Upper lobe of left lung (tissue), 6 donors: Measurements from ENCODE around the gene MISP. TPM values are rescaled to one million over a fixed set of nuclear protein-coding genes. Genes with fewer than 3 reads are reported as not detected.
A peak's percentile ranks its signal among the peaks of the same experiment; 100 is the strongest.

Experiments used
- ATAC-seq, 2 donors: fragments of 200-7000 bp; cut with Tn5 transposase; one replicate each; pipeline ENCODE4 v1.9.1; 2022; ENCODE audit warnings: mild to moderate bottlenecking in 2 of 2, moderate library complexity in 2 of 2; ENCODE audit not compliant: low FRiP score in 2 of 2
- DNase-seq, 2 donors: peaks; one replicate each; pipeline ENCODE4 v3.0.0-alpha.2; 2019 to 2020
- H3K27ac ChIP-seq, 4 donors: fragments of 200-600 bp; sonication (generic); one replicate each; pipeline ENCODE4 v1.5.1; 2016 to 2019
- H3K27me3 ChIP-seq, 4 donors: fragments of 200-600 bp; sonication (generic); one replicate each; pipeline ENCODE4 v1.5.1; 2017 to 2019
- H3K36me3 ChIP-seq, 4 donors: fragments of 200-600 bp; sonication (generic); one replicate each; pipeline ENCODE4 v1.5.1; 2016 to 2019
- H3K4me1 ChIP-seq, 4 donors: fragments of 200-600 bp; sonication (generic); one replicate each; pipeline ENCODE4 v1.5.1; 2018 to 2019
- H3K4me3 ChIP-seq, 4 donors: fragments of 200-600 bp; sonication (generic); one replicate each; pipeline ENCODE4 v1.5.1; 2017 to 2019; ENCODE audit warnings: mild to moderate bottlenecking in 2 of 4, moderate library complexity in 1 of 4
- H3K9me3 ChIP-seq, 4 donors: fragments of 200-600 bp; sonication (generic); one replicate each; pipeline ENCODE4 v1.5.1; 2018 to 2019
- EP300 ChIP-seq, 4 donors: sonication (generic); formaldehyde crosslinking; IDR thresholded peaks; one replicate each; pipeline ENCODE4 v1.5.1; 2017; ENCODE audit warnings: antibody characterized with exemption in 4 of 4, control low read depth in 2 of 4
- POLR2A ChIP-seq, 4 donors: fragments of 450-650 bp; IDR thresholded peaks; one replicate each; pipeline ENCODE4 v1.5.1; 2016 to 2017; ENCODE audit warnings: antibody characterized with exemption in 4 of 4, mild to moderate bottlenecking in 2 of 4
- POLR2AphosphoS5 ChIP-seq, 2 donors: sonication (generic); formaldehyde crosslinking; IDR thresholded peaks; one replicate each; pipeline ENCODE4 v1.5.1; 2017; ENCODE audit warnings: antibody characterized with exemption in 2 of 2
- WGBS, 2 donors: methylation state at CpG; one replicate each; pipeline ENCODE4 v1.1.5; 2017 to 2018; 5-methylcytosine and 5-hydroxymethylcytosine counted together
- total RNA-seq, 6 donors: library from RNA; depleted of rRNA in 4 of 6; stranded (reverse); fragments of >200 nt in 4 of 6; gene quantifications; one replicate each; pipeline versions ENCODE4 v1.1.0 to v1.2.1, GENCODE V29; 2016 to 2021
- TF ChIP-seq, protein P1 (sequence below), 6 experiments: fragments of 450-650 bp in 4 of 6; fragments of 200-600 bp in 2 of 6; sonication (generic) in 2 of 6; IDR thresholded peaks; one replicate each; pipeline ENCODE4 v1.5.1; 2016 to 2019; ENCODE audit warnings: antibody characterized with exemption in 6 of 6
- donor health status: DM: no; HTN: no; CAD: no; lungs with moderate emphysema.
- donor health status: DM: no; HTN: yes; CAD: no; lungs with severe emphysema.

The MISP gene
- total RNA-seq, 6 donors from 2014 or later = 22.5 to 51.5 (median 37.5) TPM

DNA sequence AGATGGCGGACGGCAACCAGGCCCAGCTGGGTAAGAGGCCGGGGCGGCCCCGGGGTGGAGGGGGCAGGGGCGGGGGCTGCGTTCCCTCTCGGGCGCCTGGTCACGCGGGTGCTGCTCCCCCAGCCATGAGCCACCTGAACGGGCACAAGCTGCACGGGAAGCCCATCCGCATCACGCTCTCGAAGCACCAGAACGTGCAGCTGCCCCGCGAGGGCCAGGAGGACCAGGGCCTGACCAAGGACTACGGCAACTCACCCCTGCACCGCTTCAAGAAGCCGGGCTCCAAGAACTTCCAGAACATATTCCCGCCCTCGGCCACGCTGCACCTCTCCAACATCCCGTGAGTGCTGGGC, 57.5 kb downstream of the MISP start:
- no peak overlapping the region for H3K4me3 ChIP-seq
- WGBS, 2 donors = 92 to 100% methylated on average over 7 to 10 of the region's 26 CpGs
- H3K27me3 ChIP-seq = no peaks in the 10 kb centered on the region
- TF ChIP-seq EP300 (IDR thresholded peaks at IDR 0.05) (no peak), POLR2AphosphoS5 (IDR thresholded peaks at IDR 0.05) (no peak), POLR2A (IDR thresholded peaks at IDR 0.05) (no peak)
- TF ChIP-seq, protein P1, sequence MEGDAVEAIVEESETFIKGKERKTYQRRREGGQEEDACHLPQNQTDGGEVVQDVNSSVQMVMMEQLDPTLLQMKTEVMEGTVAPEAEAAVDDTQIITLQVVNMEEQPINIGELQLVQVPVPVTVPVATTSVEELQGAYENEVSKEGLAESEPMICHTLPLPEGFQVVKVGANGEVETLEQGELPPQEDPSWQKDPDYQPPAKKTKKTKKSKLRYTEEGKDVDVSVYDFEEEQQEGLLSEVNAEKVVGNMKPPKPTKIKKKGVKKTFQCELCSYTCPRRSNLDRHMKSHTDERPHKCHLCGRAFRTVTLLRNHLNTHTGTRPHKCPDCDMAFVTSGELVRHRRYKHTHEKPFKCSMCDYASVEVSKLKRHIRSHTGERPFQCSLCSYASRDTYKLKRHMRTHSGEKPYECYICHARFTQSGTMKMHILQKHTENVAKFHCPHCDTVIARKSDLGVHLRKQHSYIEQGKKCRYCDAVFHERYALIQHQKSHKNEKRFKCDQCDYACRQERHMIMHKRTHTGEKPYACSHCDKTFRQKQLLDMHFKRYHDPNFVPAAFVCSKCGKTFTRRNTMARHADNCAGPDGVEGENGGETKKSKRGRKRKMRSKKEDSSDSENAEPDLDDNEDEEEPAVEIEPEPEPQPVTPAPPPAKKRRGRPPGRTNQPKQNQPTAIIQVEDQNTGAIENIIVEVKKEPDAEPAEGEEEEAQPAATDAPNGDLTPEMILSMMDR (IDR thresholded peaks at IDR 0.05) = no peak
- peaks cover 0 to 17% (median 4%) of the 10 kb centered on the region in 4 donors for H3K4me1 ChIP-seq
- ATAC-seq (no peak), DNase-seq (peak in 1 of 2 donors; percentile 83)
- H3K36me3 ChIP-seq = peaks cover 91 to 100% (median 94%) of the 10 kb centered on the region in 4 donors
- H3K27ac ChIP-seq = no peak overlapping the region
- H3K9me3 ChIP-seq = no peaks in the 10 kb centered on the region

DNA sequence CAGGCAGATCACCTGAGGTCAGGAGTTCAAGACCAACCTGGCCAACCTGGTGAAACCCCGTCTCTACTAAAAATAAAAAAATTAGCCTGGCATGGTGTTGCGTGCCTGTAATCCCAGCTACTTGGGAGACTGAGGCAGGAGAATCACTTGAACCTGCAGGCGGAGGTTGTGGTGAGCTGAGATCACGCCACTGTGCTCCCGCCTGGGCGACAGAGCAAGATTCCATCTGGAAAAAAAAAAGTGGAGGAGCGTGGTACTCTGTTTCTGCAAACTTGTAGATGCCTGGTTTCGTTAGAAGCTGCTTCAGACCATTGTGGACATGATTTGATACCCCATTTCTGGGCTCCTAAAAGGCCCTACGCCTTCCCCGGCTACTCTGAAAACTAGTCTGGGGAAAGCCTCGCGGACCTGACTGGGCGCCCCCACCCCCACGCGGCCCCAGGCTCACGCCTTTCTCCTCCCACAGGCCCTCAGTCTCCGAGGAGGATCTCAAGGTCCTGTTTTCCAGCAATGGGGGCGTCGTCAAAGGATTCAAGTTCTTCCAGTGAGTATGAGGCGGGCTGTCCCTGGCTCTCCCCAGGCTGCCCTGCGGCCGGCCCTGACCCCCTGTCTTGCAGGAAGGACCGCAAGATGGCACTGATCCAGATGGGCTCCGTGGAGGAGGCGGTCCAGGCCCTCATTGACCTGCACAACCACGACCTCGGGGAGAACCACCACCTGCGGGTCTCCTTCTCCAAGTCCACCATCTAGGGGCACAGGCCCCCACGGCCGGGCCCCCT, 59.4 kb downstream of the MISP start:
- no peak overlapping the region for H3K4me3 ChIP-seq
- peak in 1 of 2 donors; percentile 67 for DNase-seq
- TF ChIP-seq POLR2AphosphoS5 (IDR thresholded peaks at IDR 0.05) (no peak), POLR2A (IDR thresholded peaks at IDR 0.05) (no peak), EP300 (IDR thresholded peaks at IDR 0.05) (no peak)
- TF ChIP-seq, protein P1 (IDR thresholded peaks at IDR 0.05) = no peak
- no peaks in the 10 kb centered on the region for H3K27me3 ChIP-seq
- no peak overlapping the region for H3K27ac ChIP-seq
- H3K4me1 ChIP-seq = peaks cover 0 to 12% (median 0%) of the 10 kb centered on the region in 4 donors
- H3K9me3 ChIP-seq = no peaks in the 10 kb centered on the region
- WGBS, 2 donors = 85 to 91% methylated on average over 16 to 28 of the region's 30 CpGs
- peaks cover 73 to 92% (median 83%) of the 10 kb centered on the region in 4 donors for H3K36me3 ChIP-seq
- ATAC-seq = no peak

DNA sequence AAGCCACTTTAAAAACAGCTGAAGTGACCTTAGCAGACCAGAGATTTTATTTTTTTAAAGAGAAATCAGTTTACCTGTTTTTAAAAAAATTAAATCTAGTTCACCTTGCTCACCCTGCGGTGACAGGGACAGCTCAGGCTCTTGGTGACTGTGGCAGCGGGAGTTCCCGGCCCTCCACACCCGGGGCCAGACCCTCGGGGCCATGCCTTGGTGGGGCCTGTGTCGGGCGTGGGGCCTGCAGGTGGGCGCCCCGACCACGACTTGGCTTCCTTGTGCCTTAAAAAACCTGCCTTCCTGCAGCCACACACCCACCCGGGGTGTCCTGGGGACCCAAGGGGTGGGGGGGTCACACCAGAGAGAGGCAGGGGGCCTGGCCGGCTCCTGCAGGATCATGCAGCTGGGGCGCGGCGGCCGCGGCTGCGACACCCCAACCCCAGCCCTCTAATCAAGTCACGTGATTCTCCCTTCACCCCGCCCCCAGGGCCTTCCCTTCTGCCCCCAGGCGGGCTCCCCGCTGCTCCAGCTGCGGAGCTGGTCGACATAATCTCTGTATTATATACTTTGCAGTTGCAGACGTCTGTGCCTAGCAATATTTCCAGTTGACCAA, 60.1 kb downstream of the MISP start:
- no peaks in the 10 kb centered on the region for H3K9me3 ChIP-seq
- no peak for ATAC-seq
- no peaks in the 10 kb centered on the region for H3K27me3 ChIP-seq
- H3K4me1 ChIP-seq = peaks cover 0 to 12% (median 0%) of the 10 kb centered on the region in 4 donors
- 90 to 91% methylated on average over 22 of the region's 25 CpGs for WGBS, 2 donors
- peaks cover 66 to 87% (median 75%) of the 10 kb centered on the region in 4 donors for H3K36me3 ChIP-seq
- TF ChIP-seq EP300 (IDR thresholded peaks at IDR 0.05) = no peak
- H3K27ac ChIP-seq = no peak overlapping the region
- no peak overlapping the region for H3K4me3 ChIP-seq
- peak in 1 of 2 donors; percentile 83 for DNase-seq

DNA sequence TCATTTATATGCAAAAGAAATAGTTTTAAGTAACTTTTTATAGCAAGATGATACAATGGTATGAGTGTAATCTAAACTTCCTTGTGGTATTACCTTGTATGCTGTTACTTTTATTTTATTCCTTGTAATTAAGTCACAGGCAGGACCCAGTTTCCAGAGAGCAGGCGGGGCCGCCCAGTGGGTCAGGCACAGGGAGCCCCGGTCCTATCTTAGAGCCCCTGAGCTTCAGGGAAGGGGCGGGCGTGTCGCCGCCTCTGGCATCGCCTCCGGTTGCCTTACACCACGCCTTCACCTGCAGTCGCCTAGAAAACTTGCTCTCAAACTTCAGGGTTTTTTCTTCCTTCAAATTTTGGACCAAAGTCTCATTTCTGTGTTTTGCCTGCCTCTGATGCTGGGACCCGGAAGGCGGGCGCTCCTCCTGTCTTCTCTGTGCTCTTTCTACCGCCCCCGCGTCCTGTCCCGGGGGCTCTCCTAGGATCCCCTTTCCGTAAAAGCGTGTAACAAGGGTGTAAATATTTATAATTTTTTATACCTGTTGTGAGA, 60.7 kb downstream of the MISP start:
- TF ChIP-seq, protein P1 (IDR thresholded peaks at IDR 0.05) = no peak
- no peak for TF ChIP-seq EP300 (IDR thresholded peaks at IDR 0.05)
- no peak for TF ChIP-seq POLR2A (IDR thresholded peaks at IDR 0.05)
- no peak for TF ChIP-seq POLR2AphosphoS5 (IDR thresholded peaks at IDR 0.05)
- Histone ChIP-seq H3K9me3 (no peaks in the 10 kb centered on the region), H3K4me1 (peaks cover 0 to 12% (median 0%) of the 10 kb centered on the region in 4 donors), H3K27me3 (no peaks in the 10 kb centered on the region), H3K4me3 (no peak overlapping the region), H3K36me3 (peaks cover 60 to 81% (median 70%) of the 10 kb centered on the region in 4 donors), H3K27ac (no peak overlapping the region)
- peak in 1 of 2 donors; percentile 73 for DNase-seq
- no peak for ATAC-seq
- WGBS, 2 donors = 96% methylated on average over 20 of the region's 20 CpGs

DNA sequence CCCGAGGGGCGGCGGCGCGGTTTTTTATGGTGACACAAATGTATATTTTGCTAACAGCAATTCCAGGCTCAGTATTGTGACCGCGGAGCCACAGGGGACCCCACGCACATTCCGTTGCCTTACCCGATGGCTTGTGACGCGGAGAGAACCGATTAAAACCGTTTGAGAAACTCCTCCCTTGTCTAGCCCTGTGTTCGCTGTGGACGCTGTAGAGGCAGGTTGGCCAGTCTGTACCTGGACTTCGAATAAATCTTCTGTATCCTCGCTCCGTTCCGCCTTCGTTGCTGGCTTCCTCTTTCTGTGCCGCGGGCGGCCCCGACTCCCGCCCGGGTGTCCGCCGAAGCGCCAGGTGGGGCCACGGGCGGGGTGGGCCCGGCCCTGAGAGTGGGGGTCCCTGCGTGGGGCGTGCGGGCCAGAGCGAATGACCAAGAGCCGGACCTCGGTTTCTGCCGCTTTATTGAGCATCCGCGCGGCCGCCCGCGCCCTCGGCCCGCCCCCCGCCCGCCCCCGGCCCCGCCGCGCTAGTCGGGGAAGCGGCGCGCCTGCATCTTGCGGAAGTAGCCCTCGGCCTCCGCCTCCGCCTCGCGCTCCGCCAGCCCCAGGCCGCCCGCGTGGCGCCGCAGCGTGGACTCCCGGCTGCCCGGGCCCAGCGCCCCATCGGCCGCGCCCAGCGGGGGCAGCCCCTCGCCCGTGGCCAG, 61.3 kb downstream of the MISP start:
- Histone ChIP-seq H3K36me3 (peaks cover 54 to 75% (median 63%) of the 10 kb centered on the region in 4 donors), H3K27ac (no peak overlapping the region)
- TF ChIP-seq POLR2A (IDR thresholded peaks at IDR 0.05) = no peak
- no peak for TF ChIP-seq POLR2AphosphoS5 (IDR thresholded peaks at IDR 0.05)
- no peak for TF ChIP-seq EP300 (IDR thresholded peaks at IDR 0.05)
- TF ChIP-seq, protein P1 (IDR thresholded peaks at IDR 0.05) = no peak

More for the DNA sequence above, 61.3 kb downstream of the MISP start:
- WGBS, 2 donors = 92 to 95% methylated on average over 45 to 79 of the region's 80 CpGs
- DNase-seq = peak in 1 of 2 donors; percentile 78
- Histone ChIP-seq H3K4me1 (peaks cover 0 to 8% (median 0%) of the 10 kb centered on the region in 4 donors), H3K4me3 (no peak overlapping the region), H3K9me3 (no peaks in the 10 kb centered on the region), H3K27me3 (no peaks in the 10 kb centered on the region)
- no peak for ATAC-seq
